NCI-H748 treated with DMSO at 0.1 percent for 48 hours (cell line): ENCODE results near the gene TRIM34.
"Not testable (repeated sequence)": the region's sequence is repeated elsewhere in the genome, so short reads cannot be mapped to it uniquely, and the experiment has no call there.

Experiments
- DNase-seq: peaks from one replicate; lab custom pipeline; 2025; lab: John Stamatoyannopoulos, UW

Gene TRIM34

DNA sequence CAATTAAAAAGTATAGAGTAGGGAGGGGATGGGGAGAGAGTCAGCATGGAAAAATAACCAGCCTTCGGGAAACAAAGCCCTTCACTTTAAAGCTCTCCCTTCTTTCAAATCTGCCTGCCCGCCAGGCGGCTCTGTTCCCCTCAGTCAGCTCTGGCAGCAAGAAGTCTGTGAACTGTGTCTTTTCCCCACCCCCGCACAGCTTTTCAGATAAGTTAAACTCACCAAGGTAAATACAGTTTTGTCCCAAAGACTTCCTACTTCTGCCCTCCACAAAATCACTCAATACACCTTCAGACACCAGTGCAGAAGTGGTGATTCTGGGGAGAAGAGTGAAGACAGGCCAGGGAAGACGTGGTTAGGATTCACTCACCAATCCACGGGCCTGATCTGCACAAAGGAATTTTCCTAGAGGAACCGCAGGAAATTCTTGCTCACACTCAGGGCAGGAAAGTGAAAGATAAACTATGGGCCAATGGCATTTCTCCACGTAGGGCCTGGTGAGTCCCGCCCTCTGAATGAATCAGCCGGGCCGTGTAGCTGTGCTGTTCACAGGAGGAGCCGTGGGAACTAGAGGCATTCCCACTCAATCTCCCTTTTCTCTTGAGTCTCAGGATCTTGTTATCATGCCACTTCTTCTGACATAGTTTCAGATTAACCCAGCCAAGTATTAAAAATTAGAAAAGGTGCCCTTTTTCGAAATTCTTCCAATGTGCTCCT is 60.0 kb downstream of the TRIM34 start, which contains the start of gene TRIM5:
TRIM5 (minus strand) TSS at position 429 of the 717 bp plus-strand sequence. CDS start 4,897 bp downstream, outside the sequence.
- DNase-seq: no peak

GRCh38 chr11:5686426-5686825 is 61.6 kb downstream of the TRIM34 start:
- no peak for DNase-seq

DNA sequence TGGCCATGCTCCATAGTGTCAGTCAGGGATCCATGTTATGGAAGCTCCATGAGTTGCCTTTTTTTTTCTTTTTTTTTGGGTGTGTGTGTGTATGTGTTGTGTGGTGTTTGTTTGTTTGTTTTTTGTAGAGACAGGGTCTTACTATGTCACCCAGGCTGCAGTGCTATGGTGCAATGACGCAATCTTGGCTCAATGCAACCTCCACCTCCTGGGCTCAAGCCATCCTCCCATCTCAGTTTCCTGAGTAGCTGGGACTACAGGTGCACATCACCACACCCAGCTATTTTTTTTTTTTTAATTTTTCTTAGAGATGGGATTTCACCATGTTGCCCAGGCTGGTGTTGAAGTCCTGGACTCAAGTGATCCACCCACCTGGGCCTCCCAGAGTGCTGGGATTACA is 63.7 kb downstream of the TRIM34 start:
- DNase-seq: no peak

GRCh38 chr11:5689551-5689983 is 64.8 kb downstream of the TRIM34 start, which contains the start of gene TRIM22:
Gene TRIM22, plus strand, starts transcription at chr11:5689790. Its CDS starts 6,443 bp downstream, at chr11:5696233.
- no peak for DNase-seq

- DNase-seq: no peak
Observed at GRCh38 chr11:5690216-5690615, 65.4 kb downstream of the TRIM34 start.

DNA sequence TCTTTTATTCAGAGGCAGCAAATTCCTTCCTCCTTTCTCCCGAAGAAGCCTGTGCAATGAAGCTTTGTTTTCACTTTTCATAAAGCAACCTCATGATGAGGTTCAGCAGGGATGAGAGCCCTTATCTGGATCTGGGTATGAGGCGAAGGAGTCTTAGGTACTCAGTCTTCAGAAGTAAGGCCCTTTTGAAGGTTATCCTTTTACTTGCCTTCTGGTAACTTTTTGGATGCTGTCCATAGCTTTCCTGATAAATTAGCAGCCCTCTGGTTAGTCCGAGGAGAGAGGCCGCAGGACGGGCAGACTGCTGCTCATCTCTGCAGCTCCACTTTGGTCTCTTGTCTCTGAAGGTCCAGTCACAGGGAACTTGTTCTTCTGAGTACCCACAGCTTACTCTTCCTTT is 65.9 kb downstream of the TRIM34 start:
- no peak for DNase-seq

DNA sequence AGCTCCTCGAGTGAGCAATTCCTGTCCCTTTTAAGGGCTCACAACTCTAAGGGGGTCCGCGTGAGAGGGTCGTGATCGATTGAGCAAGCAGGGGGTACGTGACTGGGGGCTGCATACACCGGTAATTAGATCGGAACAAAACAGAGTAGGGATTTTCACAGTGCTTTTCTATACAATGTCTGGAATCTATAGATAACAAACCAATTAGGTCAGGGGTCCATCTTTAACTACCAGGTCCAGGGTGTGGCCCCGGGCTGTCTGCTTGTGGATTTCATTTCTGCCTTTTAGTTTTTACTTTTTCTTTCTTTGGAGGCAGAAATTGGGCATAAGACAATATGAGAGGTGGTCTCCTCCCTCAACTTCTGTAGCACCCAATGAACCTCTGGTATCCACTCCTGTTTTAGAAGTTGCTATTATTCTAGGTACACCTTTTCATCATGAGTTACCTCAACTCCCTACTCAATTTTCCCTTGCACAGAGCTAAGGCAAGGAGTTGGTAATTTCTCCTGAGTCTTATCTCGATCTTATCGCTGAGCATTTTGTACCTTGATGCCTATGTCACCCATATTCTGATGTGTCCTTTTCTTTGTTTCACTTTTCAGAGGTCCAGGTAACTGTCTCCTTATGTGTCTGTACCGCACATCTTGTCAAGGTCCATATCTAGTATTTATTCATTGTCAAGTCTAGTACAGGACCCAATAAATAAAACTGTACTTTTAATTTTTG is 66.6 kb downstream of the TRIM34 start:
- not testable (repeated sequence) for DNase-seq

DNA sequence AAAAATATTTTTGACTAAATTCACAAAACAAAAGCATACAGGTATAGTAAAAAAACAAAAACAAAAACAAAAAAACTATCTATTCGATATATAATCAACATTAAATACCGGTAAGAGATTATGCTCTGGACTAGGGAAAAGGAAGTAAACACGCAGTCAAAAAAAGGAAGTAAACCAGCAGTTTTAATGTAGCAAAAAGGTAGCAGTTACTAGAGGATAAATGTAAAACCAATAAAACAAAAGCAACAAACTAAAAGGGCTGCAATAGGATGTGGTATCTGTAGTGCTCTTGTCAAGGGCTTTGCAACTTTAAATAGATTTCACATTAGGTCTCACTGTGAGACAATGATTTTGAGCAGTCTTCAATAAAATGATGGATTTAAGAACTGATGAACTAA is 67.2 kb downstream of the TRIM34 start:
- DNase-seq: no peak
